Parathyroid adenoma (tissue), 2 donors: ENCODE data around the gene CELSR3.

Source experiments
- H2AFZ ChIP-seq: fragments of 300-600 bp; sonication (generic); one replicate; pipeline ENCODE4 v1.7.0; 2017; ENCODE audit warnings: antibody characterized with exemption, mild to moderate bottlenecking
- H3K27ac ChIP-seq: fragments of 300-600 bp; sonication (generic); one replicate; pipeline ENCODE4 v1.7.0; 2017
- H3K27me3 ChIP-seq: fragments of 300-600 bp; sonication (generic); one replicate; pipeline ENCODE4 v1.7.0; 2017; ENCODE audit warnings: low read length; ENCODE audit not compliant: control insufficient read depth, insufficient read depth
- H3K36me3 ChIP-seq: fragments of 300-600 bp; sonication (generic); one replicate; pipeline ENCODE4 v1.7.0; 2017; ENCODE audit warnings: low read length; ENCODE audit not compliant: control insufficient read depth, insufficient read depth
- H3K4me1 ChIP-seq: fragments of 300-600 bp; sonication (generic); one replicate; pipeline ENCODE4 v1.7.0; 2017; ENCODE audit warnings: control low read depth
- H3K4me2 ChIP-seq: fragments of 300-600 bp; sonication (generic); one replicate; pipeline ENCODE4 v1.7.0; 2017; ENCODE audit warnings: low read length
- H3K4me3 ChIP-seq: fragments of 300-600 bp; sonication (generic); one replicate; pipeline ENCODE4 v1.7.0; 2017; ENCODE audit warnings: low read depth, low read length
- H3K79me2 ChIP-seq: fragments of 300-600 bp; sonication (generic); one replicate; pipeline ENCODE4 v1.7.0; 2017; ENCODE audit warnings: control low read depth
- H3K9ac ChIP-seq: fragments of 300-600 bp; sonication (generic); one replicate; pipeline ENCODE4 v1.7.0; 2017; ENCODE audit warnings: mild to moderate bottlenecking
- H3K9me3 ChIP-seq: fragments of 300-600 bp; sonication (generic); one replicate; pipeline ENCODE4 v1.7.0; 2017; ENCODE audit warnings: low read length; ENCODE audit not compliant: control insufficient read depth
- CTCF ChIP-seq: fragments of 300-600 bp; sonication (generic); IDR thresholded peaks from one replicate; pipeline ENCODE4 v1.7.0; 2017; ENCODE audit warnings: antibody characterized with exemption, mild to moderate bottlenecking
- donor health status: primary hyperparathyroidism.

The CELSR3 gene

GRCh38 chr3:48684054-48684349 lies 21.3 kb upstream of the CELSR3 start:
- H3K4me1 ChIP-seq, result peaks cover 50% of the 10 kb centered on the region
- no peak for TF ChIP-seq CTCF
- H3K4me3 ChIP-seq, result peak overlapping the region; percentile 100
- peak overlapping the region; percentile 81 for H3K9ac ChIP-seq
- H3K4me2 ChIP-seq, result peak overlapping the region; percentile 92
- peak overlapping the region; percentile 95 for H3K27ac ChIP-seq
- no peak overlapping the region for H2AFZ ChIP-seq
- peaks cover 29% of the 10 kb centered on the region for H3K79me2 ChIP-seq
- H3K9me3 ChIP-seq, result no peaks in the 10 kb centered on the region
- no peaks in the 10 kb centered on the region for H3K36me3 ChIP-seq
- H3K27me3 ChIP-seq, result no peaks in the 10 kb centered on the region

- H3K4me2 ChIP-seq, result peak overlapping the region; percentile 92
- no peaks in the 10 kb centered on the region for H3K27me3 ChIP-seq
- no peaks in the 10 kb centered on the region for H3K9me3 ChIP-seq
- no peak overlapping the region for H2AFZ ChIP-seq
- H3K27ac ChIP-seq, result peak overlapping the region; percentile 95
- H3K79me2 ChIP-seq, result peaks cover 23% of the 10 kb centered on the region
- peak overlapping the region; percentile 100 for H3K4me3 ChIP-seq
- no peaks in the 10 kb centered on the region for H3K36me3 ChIP-seq
- peak overlapping the region; percentile 58 for H3K9ac ChIP-seq
- TF ChIP-seq CTCF, result no peak
- H3K4me1 ChIP-seq, result peaks cover 50% of the 10 kb centered on the region
Measured at GRCh38 chr3:48682786-48683185, 20.1 kb upstream of the CELSR3 start.

GRCh38 chr3:48681974-48682610 lies 19.4 kb upstream of the CELSR3 start:
- TF ChIP-seq CTCF, result no peak
- Histone ChIP-seq H3K27ac (peak overlapping the region; percentile 95), H3K9ac (no peak overlapping the region), H3K36me3 (no peaks in the 10 kb centered on the region), H3K79me2 (peaks cover 19% of the 10 kb centered on the region), H3K4me3 (peak overlapping the region; percentile 100), H3K9me3 (no peaks in the 10 kb centered on the region), H3K4me2 (no peak overlapping the region), H3K4me1 (peaks cover 50% of the 10 kb centered on the region), H3K27me3 (no peaks in the 10 kb centered on the region), H2AFZ (no peak overlapping the region)

DNA sequence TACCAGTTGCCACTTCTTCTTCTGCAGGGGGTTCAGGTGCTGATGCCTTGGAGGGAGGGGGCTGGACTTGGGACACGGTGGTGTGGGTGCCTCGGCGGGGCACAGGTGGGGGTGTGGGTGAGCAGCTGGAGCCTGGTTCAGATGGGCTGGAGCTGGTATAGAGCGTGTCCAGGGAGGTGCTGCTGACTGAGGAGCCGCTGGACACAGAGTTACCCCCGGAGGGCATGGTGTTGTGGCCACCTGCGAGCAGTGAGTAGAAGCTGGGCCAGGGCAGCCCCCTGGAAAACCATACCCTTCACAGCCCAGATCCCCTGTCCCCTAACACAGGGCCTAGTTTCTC lies 18.8 kb upstream of the CELSR3 start:
- no peaks in the 10 kb centered on the region for H3K36me3 ChIP-seq
- TF ChIP-seq CTCF, result no peak
- no peak overlapping the region for H3K4me2 ChIP-seq

GRCh38 chr3:48680811-48681540 lies 18.3 kb upstream of the CELSR3 start:
- Histone ChIP-seq H3K9ac (peak overlapping the region; percentile 65), H3K4me3 (no peak overlapping the region), H2AFZ (no peak overlapping the region), H3K27ac (peak overlapping the region; percentile 95), H3K36me3 (no peaks in the 10 kb centered on the region), H3K9me3 (no peaks in the 10 kb centered on the region), H3K27me3 (no peaks in the 10 kb centered on the region), H3K4me1 (peaks cover 43% of the 10 kb centered on the region), H3K4me2 (peak overlapping the region; percentile 4), H3K79me2 (peaks cover 11% of the 10 kb centered on the region)
- TF ChIP-seq CTCF, result no peak

More for the DNA sequence above, 18.8 kb upstream of the CELSR3 start:
- Histone ChIP-seq H3K9ac (peak overlapping the region; percentile 65), H3K9me3 (no peaks in the 10 kb centered on the region), H3K27ac (peak overlapping the region; percentile 95), H3K4me3 (no peak overlapping the region), H3K79me2 (peaks cover 17% of the 10 kb centered on the region), H3K27me3 (no peaks in the 10 kb centered on the region), H3K4me1 (peaks cover 48% of the 10 kb centered on the region), H2AFZ (no peak overlapping the region)
